GM10266 (cell line): Measurements from ENCODE around the gene MED10.

Experiments used
- DNase-seq: peaks from one replicate; pipeline ENCODE4 v3.0.0; 2012; ENCODE audit errors: extremely low spot score
- CTCF ChIP-seq: IDR thresholded peaks from 2 replicates; pipeline ENCODE4 v1.5.1; 2012; ENCODE audit warnings: mild to moderate bottlenecking, low read depth; ENCODE audit not compliant: control insufficient read depth, insufficient read depth; ENCODE audit errors: missing control alignments

MED10 gene

GRCh38 chr5:6338871-6339270, 39.5 kb downstream of the MED10 start:
- DNase-seq: no peak
- TF ChIP-seq CTCF: no peak

- TF ChIP-seq CTCF: no peak
- no peak for DNase-seq
Observed at GRCh38 chr5:6338135-6338534, 40.2 kb downstream of the MED10 start.

DNA sequence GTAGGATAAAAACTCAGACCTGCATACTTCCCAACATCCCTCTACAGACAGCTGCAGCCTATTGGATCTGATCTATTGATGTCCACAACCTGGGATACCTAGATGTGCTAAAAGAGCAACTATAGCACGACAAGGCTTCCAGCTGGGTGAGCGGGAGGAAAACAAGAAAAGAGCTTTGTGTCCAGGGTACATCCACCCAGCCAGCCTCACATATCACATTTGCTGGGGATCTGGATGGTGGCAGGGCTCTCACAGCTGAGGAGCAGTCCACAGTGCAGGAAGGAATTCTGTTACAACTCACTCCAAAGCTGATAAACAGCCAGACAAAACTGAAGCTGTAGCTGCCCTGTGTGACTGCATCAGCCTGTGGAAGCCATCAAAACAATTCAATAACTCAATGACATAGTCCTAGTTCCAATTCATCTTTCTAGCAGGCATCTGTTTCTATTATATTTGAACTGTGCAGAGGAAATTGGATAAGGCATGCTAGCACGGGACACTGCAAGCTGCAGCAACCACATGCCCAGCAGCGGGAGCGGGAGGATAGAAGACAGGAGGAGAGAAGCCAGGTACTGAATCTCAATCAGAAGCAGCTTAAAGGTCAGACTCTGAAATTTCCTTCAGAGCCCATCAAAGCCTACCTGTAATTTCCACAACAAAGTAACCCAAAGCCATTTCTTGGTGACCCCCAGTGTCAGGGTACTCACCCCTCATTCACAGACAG, 45.0 kb downstream of the MED10 start:
- TF ChIP-seq CTCF: no peak
- DNase-seq: no peak

DNA sequence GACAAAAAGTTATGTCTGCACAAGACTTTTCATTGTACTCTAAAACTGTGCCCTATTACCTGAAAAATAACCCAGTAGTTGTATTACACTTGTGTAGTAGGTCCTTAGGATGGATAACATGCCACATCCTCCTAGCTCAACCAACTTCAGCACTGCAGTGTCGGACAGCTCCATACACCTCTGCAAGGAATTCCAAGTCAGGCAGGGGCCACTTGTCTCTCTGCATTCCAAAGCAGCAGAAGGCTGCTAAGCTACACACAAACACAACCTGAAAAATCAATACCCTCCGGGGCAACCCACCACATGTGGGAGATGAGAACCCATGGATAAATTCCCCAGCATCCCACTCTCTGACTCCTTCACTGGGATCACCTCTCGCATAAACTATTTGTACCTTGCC, 50.2 kb downstream of the MED10 start:
- no peak for DNase-seq
- no peak for TF ChIP-seq CTCF

- TF ChIP-seq CTCF: no peak
Observed at GRCh38 chr5:6326776-6327175, 51.6 kb downstream of the MED10 start.

DNA sequence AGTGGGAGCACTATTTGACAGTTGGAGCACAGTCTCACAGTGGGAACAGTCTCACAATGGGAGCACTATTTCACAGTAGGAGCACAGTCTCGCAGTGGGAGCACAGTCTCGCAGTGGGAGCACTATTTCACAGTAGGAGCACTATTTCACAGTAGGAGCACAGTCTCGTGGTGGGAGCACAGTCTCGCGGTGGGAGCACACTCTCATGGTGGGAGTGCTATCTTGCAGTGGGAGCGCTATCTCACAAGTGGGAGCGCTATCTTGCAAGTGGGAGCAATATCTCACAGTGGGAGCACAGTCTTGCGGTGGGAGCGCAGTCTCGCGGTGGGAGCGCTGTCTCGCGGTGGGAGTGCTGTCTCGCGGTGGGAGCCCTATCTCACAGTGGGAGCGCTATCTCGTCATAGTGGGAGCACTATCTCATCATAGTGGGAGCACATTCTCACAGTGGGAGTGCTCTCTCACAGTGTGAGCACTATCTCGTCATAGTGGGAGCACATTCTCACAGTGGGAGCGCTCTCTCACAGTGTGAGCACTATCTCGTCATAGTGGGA, 56.1 kb downstream of the MED10 start:
- no peak for DNase-seq
- no peak for TF ChIP-seq CTCF

More at GRCh38 chr5:6326776-6327175, 51.6 kb downstream of the MED10 start:
- DNase-seq: no peak
